Gastroesophageal sphincter (tissue), 4 donors: ENCODE results near the gene HIVEP3. TPM values are rescaled to one million over a fixed set of nuclear protein-coding genes. Genes with fewer than 3 reads are reported as not detected.

Experiments
- ATAC-seq: fragments of 150-250 bp; one replicate; pipeline ENCODE4 v1.9.1; 2016; ENCODE audit warnings: mild to moderate bottlenecking, moderate library complexity
- H3K27ac ChIP-seq, 4 donors: fragments of 200-600 bp; sonication (generic) in 3 of 4; 1 replicate in 3 of 4; 2 replicates in 1 of 4; pipeline ENCODE4 v1.5.1; 2016 to 2019
- H3K27me3 ChIP-seq: fragments of 200-600 bp; sonication (generic); one replicate; pipeline ENCODE4 v1.5.1; 2019
- H3K36me3 ChIP-seq, 2 donors: fragments of 200-600 bp; sonication (generic); one replicate each; pipeline ENCODE4 v1.5.1; 2019; ENCODE audit warnings: control low read depth in 1 of 2
- H3K4me1 ChIP-seq, 3 donors: fragments of 200-600 bp; sonication (generic); 1 replicate in 2 of 3; 2 replicates in 1 of 3; pipeline ENCODE4 v1.5.1; 2016 to 2019; ENCODE audit warnings: control low read depth in 2 of 3
- H3K4me3 ChIP-seq, 2 donors: fragments of 200-600 bp; sonication (generic); one replicate each; pipeline ENCODE4 v1.5.1; 2019; ENCODE audit warnings: mild to moderate bottlenecking in 1 of 2, moderate library complexity in 1 of 2
- H3K9me3 ChIP-seq, 3 donors: fragments of 200-600 bp; sonication (generic); one replicate each; pipeline ENCODE4 v1.5.1; 2017 to 2019; ENCODE audit warnings: control low read depth in 2 of 3
- CTCF ChIP-seq, 4 experiments: fragments of 200-600 bp in 2 of 4; fragments of 450-650 bp in 2 of 4; sonication (generic) in 1 of 4; IDR thresholded peaks; one replicate each; pipeline ENCODE4 v1.5.1; 2017 to 2019; ENCODE audit warnings: antibody characterized with exemption in 4 of 4, mild to moderate bottlenecking in 2 of 4, moderate library complexity in 2 of 4
- EP300 ChIP-seq: sonication (generic); formaldehyde crosslinking; IDR thresholded peaks from one replicate; pipeline ENCODE4 v1.6.1; 2017; ENCODE audit warnings: antibody characterized with exemption, mild to moderate bottlenecking
- POLR2A ChIP-seq, 2 donors: fragments of 450-650 bp; IDR thresholded peaks; one replicate each; pipeline ENCODE4 v1.6.1; 2017; ENCODE audit warnings: antibody characterized with exemption in 2 of 2, mild to moderate bottlenecking in 2 of 2, moderate library complexity in 1 of 2
- POLR2AphosphoS5 ChIP-seq: sonication (generic); formaldehyde crosslinking; IDR thresholded peaks from one replicate; pipeline ENCODE4 v1.6.1; 2017; ENCODE audit warnings: antibody characterized with exemption
- WGBS, 2 donors: methylation state at CpG; one replicate each; pipeline ENCODE4 v1.1.5; 2018; ENCODE audit warnings: low coverage in 1 of 2; 5-methylcytosine and 5-hydroxymethylcytosine counted together
- total RNA-seq, 4 donors: library from RNA; depleted of rRNA; stranded (reverse); fragments of >200 nt; gene quantifications; one replicate each; pipeline ENCODE4 v1.1.0, GENCODE V29; 2016

Gene HIVEP3
- total RNA-seq, 4 donors from 2014 or later: 1.9 to 3.8 (median 2.8) TPM

GRCh38 chr1:41936107-41936506, 17.4 kb upstream of the HIVEP3 start:
- H3K36me3 ChIP-seq: no peaks in the 10 kb centered on the region
- TF ChIP-seq POLR2A (IDR thresholded peaks at IDR 0.05): no peak
- TF ChIP-seq POLR2AphosphoS5: no peak
- TF ChIP-seq CTCF (IDR thresholded peaks at IDR 0.05): no peak
- no peak for TF ChIP-seq EP300
- no peak overlapping the region for H3K4me3 ChIP-seq
- ATAC-seq: no peak
- H3K27ac ChIP-seq: no peak overlapping the region
- no peaks in the 10 kb centered on the region for H3K4me1 ChIP-seq
- WGBS, 2 donors: 71 to 100% methylated on average over 1 to 2 of the region's 2 CpGs
- no peaks in the 10 kb centered on the region for H3K9me3 ChIP-seq
- no peaks in the 10 kb centered on the region for H3K27me3 ChIP-seq

GRCh38 chr1:41935226-41935625, 16.5 kb upstream of the HIVEP3 start:
- no peaks in the 10 kb centered on the region for H3K27me3 ChIP-seq
- no peak for TF ChIP-seq POLR2A (IDR thresholded peaks at IDR 0.05)
- TF ChIP-seq POLR2AphosphoS5: no peak
- TF ChIP-seq CTCF (IDR thresholded peaks at IDR 0.05): no peak
- no peak for TF ChIP-seq EP300
- H3K9me3 ChIP-seq: no peaks in the 10 kb centered on the region
- H3K4me1 ChIP-seq: no peaks in the 10 kb centered on the region
- no peak overlapping the region for H3K27ac ChIP-seq
- H3K4me3 ChIP-seq: no peak overlapping the region
- 48 to 71% methylated on average over 1 of the region's 1 CpG for WGBS, 2 donors
- no peaks in the 10 kb centered on the region for H3K36me3 ChIP-seq
- ATAC-seq: no peak

GRCh38 chr1:41933106-41933505, 14.4 kb upstream of the HIVEP3 start:
- no peaks in the 10 kb centered on the region for H3K36me3 ChIP-seq
- no peaks in the 10 kb centered on the region for H3K9me3 ChIP-seq
- 93 to 100% methylated on average over 1 of the region's 1 CpG for WGBS, 2 donors
- TF ChIP-seq POLR2AphosphoS5: no peak
- no peak for TF ChIP-seq POLR2A (IDR thresholded peaks at IDR 0.05)
- no peak for TF ChIP-seq EP300
- no peak for TF ChIP-seq CTCF (IDR thresholded peaks at IDR 0.05)
- no peak overlapping the region for H3K4me3 ChIP-seq
- no peak overlapping the region for H3K27ac ChIP-seq
- H3K27me3 ChIP-seq: no peaks in the 10 kb centered on the region
- ATAC-seq: no peak
- no peaks in the 10 kb centered on the region for H3K4me1 ChIP-seq

DNA sequence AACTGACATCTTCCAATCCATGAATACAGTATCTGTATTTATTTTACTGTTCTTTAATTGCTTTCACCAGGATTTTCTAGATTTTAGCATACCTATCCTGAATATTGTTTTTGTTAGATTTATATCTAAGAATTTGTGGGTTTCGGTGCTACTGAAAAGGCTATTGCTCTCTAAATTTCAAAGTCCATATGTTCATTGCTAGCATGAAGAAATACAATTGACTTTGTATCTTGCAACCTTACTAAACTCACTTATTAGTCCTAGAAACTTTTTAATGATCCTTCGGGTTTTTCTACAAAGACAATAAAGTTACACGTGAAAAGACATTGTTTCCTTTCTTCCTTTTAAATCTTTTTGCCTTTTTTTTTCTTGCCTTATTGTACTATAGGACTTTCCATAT, 12.9 kb upstream of the HIVEP3 start:
- Histone ChIP-seq H3K4me3 (no peak overlapping the region), H3K9me3 (no peaks in the 10 kb centered on the region), H3K36me3 (no peaks in the 10 kb centered on the region), H3K27me3 (no peaks in the 10 kb centered on the region), H3K4me1 (no peaks in the 10 kb centered on the region), H3K27ac (no peak overlapping the region)
- no peak for ATAC-seq
- TF ChIP-seq EP300 (no peak), POLR2A (IDR thresholded peaks at IDR 0.05) (no peak), CTCF (IDR thresholded peaks at IDR 0.05) (no peak), POLR2AphosphoS5 (no peak)
- WGBS, 2 donors: 76 to 78% methylated on average over 2 to 3 of the region's 3 CpGs

GRCh38 chr1:41927118-41927517, 8.4 kb upstream of the HIVEP3 start:
- ATAC-seq: no peak
- H3K27me3 ChIP-seq: no peaks in the 10 kb centered on the region
- no peaks in the 10 kb centered on the region for H3K36me3 ChIP-seq
- TF ChIP-seq POLR2A (IDR thresholded peaks at IDR 0.05) (no peak), POLR2AphosphoS5 (no peak), EP300 (no peak), CTCF (IDR thresholded peaks at IDR 0.05) (no peak)
- no peaks in the 10 kb centered on the region for H3K4me1 ChIP-seq
- H3K9me3 ChIP-seq: peaks cover 0 to 5% (median 0%) of the 10 kb centered on the region in 3 donors
- no peak overlapping the region for H3K4me3 ChIP-seq
- no peak overlapping the region for H3K27ac ChIP-seq
